ENCODE measurements around the gene NPLOC4.

DNA sequence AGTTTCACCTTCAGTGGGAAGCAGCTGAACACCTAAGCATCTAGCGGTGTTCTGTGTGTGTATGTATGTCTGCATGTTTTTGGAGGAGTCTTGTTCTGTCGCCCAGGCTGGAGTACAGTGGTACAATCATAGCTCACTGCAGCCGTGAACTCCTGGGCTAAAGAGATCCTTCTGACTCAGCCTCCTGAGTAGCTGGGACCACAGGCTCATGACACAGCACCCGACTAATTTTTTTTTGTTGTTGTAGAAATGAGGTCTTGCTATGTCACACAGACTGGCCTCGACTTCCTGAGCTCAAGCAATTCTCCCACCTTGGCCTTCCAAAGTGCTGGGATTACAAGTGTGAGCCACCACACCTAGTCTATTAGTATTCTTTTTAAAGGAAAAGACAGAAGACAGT lies 54.6 kb downstream of the NPLOC4 start:
- no peak for TF ChIP-seq TCF7L2 (IDR thresholded peaks at IDR 0.05; ENCODE audit: borderline replicate concordance, low read depth, low read length)
- TF ChIP-seq, protein P1, sequence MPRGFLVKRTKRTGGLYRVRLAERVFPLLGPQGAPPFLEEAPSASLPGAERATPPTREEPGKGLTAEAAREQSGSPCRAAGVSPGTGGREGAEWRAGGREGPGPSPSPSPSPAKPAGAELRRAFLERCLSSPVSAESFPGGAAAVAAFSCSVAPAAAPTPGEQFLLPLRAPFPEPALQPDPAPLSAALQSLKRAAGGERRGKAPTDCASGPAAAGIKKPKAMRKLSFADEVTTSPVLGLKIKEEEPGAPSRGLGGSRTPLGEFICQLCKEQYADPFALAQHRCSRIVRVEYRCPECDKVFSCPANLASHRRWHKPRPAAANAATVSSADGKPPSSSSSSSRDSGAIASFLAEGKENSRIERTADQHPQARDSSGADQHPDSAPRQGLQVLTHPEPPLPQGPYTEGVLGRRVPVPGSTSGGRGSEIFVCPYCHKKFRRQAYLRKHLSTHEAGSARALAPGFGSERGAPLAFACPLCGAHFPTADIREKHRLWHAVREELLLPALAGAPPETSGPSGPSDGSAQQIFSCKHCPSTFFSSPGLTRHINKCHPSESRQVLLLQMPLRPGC (tag by site-specific recombination; IDR thresholded peaks at IDR 0.05): no peak

All from HEK293 (cell line).